Stimulated activated CD4-positive, alpha-beta T cell treated with anti-CD3 and anti-CD28 coated beads, Interleukin-15, amount 100 ng/mL, for 24 hours (primary cell): ENCODE measurements around the gene YBX2.
"Not testable (repeated sequence)": the region's sequence is repeated elsewhere in the genome, so short reads cannot be mapped to it uniquely, and the experiment has no call there.

Experiments used
- DNase-seq: peaks from one replicate; pipeline ENCODE4 v3.0.0-alpha.2; 2020

Gene YBX2

GRCh38 chr17:7294614-7295153, at the start of gene YBX2:
Gene YBX2 (minus strand): TSS chr17:7294639. CDS start chr17:7294500, 139 bp downstream.
- DNase-seq: peak; percentile 87

- no peak for DNase-seq
Observed at GRCh38 chr17:7343250-7343649, 48.8 kb upstream of the YBX2 start.

- DNase-seq: no peak
Observed at GRCh38 chr17:7341842-7342241, 47.4 kb upstream of the YBX2 start.

- DNase-seq: no peak
Observed at GRCh38 chr17:7340179-7340578, 45.7 kb upstream of the YBX2 start.

GRCh38 chr17:7337600-7337999, 43.2 kb upstream of the YBX2 start:
- DNase-seq: not testable (repeated sequence)

GRCh38 chr17:7336240-7337175, 42.1 kb upstream of the YBX2 start, which contains the start of gene ACAP1:
Gene ACAP1 (plus strand): TSS chr17:7336529. CDS start chr17:7336735, 206 bp downstream.
- DNase-seq: peak; percentile 95

GRCh38 chr17:7335765-7336164, 41.3 kb upstream of the YBX2 start:
- DNase-seq: not testable (repeated sequence)

- DNase-seq: no peak
Observed at GRCh38 chr17:7334938-7335538, 40.6 kb upstream of the YBX2 start.

GRCh38 chr17:7332600-7333069, 38.2 kb upstream of the YBX2 start:
- peak; percentile 56 for DNase-seq

GRCh38 chr17:7332111-7332510, 37.7 kb upstream of the YBX2 start:
- no peak for DNase-seq

GRCh38 chr17:7330638-7331015, 36.2 kb upstream of the YBX2 start:
- no peak for DNase-seq

- DNase-seq: peak; percentile 87
Observed at GRCh38 chr17:7329997-7330637, 35.7 kb upstream of the YBX2 start.

GRCh38 chr17:7329374-7329996, 35.0 kb upstream of the YBX2 start:
- DNase-seq: peak; percentile 98

- DNase-seq: no peak
Observed at GRCh38 chr17:7328840-7329373, 34.5 kb upstream of the YBX2 start, which contains the start of gene NEURL4. Gene NEURL4 (minus strand): TSS chr17:7329335. CDS start chr17:7329312, 23 bp downstream.

GRCh38 chr17:7328009-7328408, 33.6 kb upstream of the YBX2 start:
- DNase-seq: no peak

GRCh38 chr17:7327501-7327900, 33.1 kb upstream of the YBX2 start:
- no peak for DNase-seq

GRCh38 chr17:7327056-7327455, 32.6 kb upstream of the YBX2 start:
- DNase-seq: no peak

GRCh38 chr17:7326186-7326585, 31.7 kb upstream of the YBX2 start:
- DNase-seq: no peak

GRCh38 chr17:7325031-7325528, 30.6 kb upstream of the YBX2 start:
- no peak for DNase-seq

- DNase-seq: no peak
Observed at GRCh38 chr17:7324438-7324779, 30.0 kb upstream of the YBX2 start.

- peak; percentile 72 for DNase-seq
Observed at GRCh38 chr17:7323731-7324437, 29.4 kb upstream of the YBX2 start.
